Keratinocyte (primary cell): Measurements from ENCODE around the gene ROBO3. TPM values are rescaled to one million over a fixed set of nuclear protein-coding genes. Genes with fewer than 3 reads are reported as not detected.

Experiments
- DNase-seq: peaks from one replicate; pipeline ENCODE4 v3.0.0-alpha.2; 2011; ENCODE audit warnings: low read depth, missing footprints, low spot score
- FAIRE-seq: peaks from 2 replicates; lab custom pipeline; 2011; peaks lifted over from hg19 to GRCh38; lab: Jason Lieb, UNC
- H2AFZ ChIP-seq: 2 replicates; pipeline ENCODE4 v1.6.0; 2012; ENCODE audit warnings: low read length, control low read depth, inconsistent platforms; ENCODE audit not compliant: control insufficient read depth
- H3K27ac ChIP-seq: 2 replicates; pipeline ENCODE4 v1.5.1; 2011; ENCODE audit warnings: low read length; ENCODE audit not compliant: control insufficient read depth, insufficient read depth
- H3K27me3 ChIP-seq: 3 replicates; pipeline ENCODE4 v1.6.0; 2011; ENCODE audit warnings: low read length; ENCODE audit not compliant: control insufficient read depth, insufficient read depth; ENCODE audit errors: extremely low read depth
- H3K36me3 ChIP-seq, 2 experiments: 2 replicates in 1 of 2; 3 replicates in 1 of 2; pipeline ENCODE4 v1.5.1; 2011; ENCODE audit warnings: low read length in 2 of 2, mild to moderate bottlenecking in 1 of 2; ENCODE audit not compliant: control insufficient read depth in 2 of 2, insufficient read depth in 2 of 2; ENCODE audit errors: extremely low read depth in 1 of 2
- H3K4me1 ChIP-seq: 3 replicates; pipeline ENCODE4 v1.5.1; 2011; ENCODE audit warnings: low read length; ENCODE audit not compliant: control insufficient read depth, insufficient read depth; ENCODE audit errors: extremely low read depth
- H3K4me2 ChIP-seq: 3 replicates; pipeline ENCODE4 v1.6.0; 2011; ENCODE audit warnings: low read depth, low read length; ENCODE audit not compliant: control insufficient read depth, insufficient read depth; ENCODE audit errors: extremely low read depth
- H3K4me3 ChIP-seq, 3 experiments: fragments of 200-600 bp in 1 of 3; sonication (generic) in 1 of 3; 2 replicates in 2 of 3; 3 replicates in 1 of 3; pipeline ENCODE4 v1.5.1; 2011 to 2016; ENCODE audit warnings: low read length in 3 of 3, mild to moderate bottlenecking in 3 of 3, control low read depth in 2 of 3, inconsistent platforms in 1 of 3, low read depth in 1 of 3, mixed read lengths in 1 of 3, mixed run types in 1 of 3, moderate library complexity in 1 of 3; ENCODE audit not compliant: control insufficient read depth in 2 of 3, insufficient read depth in 2 of 3; ENCODE audit errors: extremely low read depth in 1 of 3
- H3K79me2 ChIP-seq: 2 replicates; pipeline ENCODE4 v1.6.0; 2012; ENCODE audit warnings: low read length; ENCODE audit not compliant: control insufficient read depth, insufficient read depth
- H3K9ac ChIP-seq: 3 replicates; pipeline ENCODE4 v1.6.0; 2011; ENCODE audit warnings: low read length; ENCODE audit not compliant: control insufficient read depth, insufficient read depth; ENCODE audit errors: extremely low read depth
- H3K9me1 ChIP-seq: 3 replicates; pipeline ENCODE4 v1.6.0; 2011; ENCODE audit warnings: low read length; ENCODE audit not compliant: control insufficient read depth, insufficient read depth; ENCODE audit errors: extremely low read depth
- H3K9me3 ChIP-seq: 2 replicates; pipeline ENCODE4 v1.5.1; 2012; ENCODE audit warnings: low read depth, low read length; ENCODE audit not compliant: control insufficient read depth
- H4K20me1 ChIP-seq: 3 replicates; pipeline ENCODE4 v1.6.0; 2011; ENCODE audit warnings: low read length; ENCODE audit not compliant: control insufficient read depth, insufficient read depth; ENCODE audit errors: extremely low read depth
- CTCF ChIP-seq, 3 experiments: IDR thresholded peaks in 1 of 3; conservative IDR thresholded peaks in 1 of 3; optimal IDR thresholded peaks in 1 of 3; 2 replicates in 2 of 3; 3 replicates in 1 of 3; pipeline versions ENCODE3 to v1.5.1; 2011; ENCODE audit warnings: low read length in 3 of 3, mild to moderate bottlenecking in 3 of 3, moderate library complexity in 2 of 3, control low read depth in 1 of 3, inconsistent platforms in 1 of 3; ENCODE audit not compliant: insufficient read depth in 2 of 3; ENCODE audit errors: extremely low read depth in 1 of 3
- EZH2 ChIP-seq: IDR thresholded peaks from one replicate; pipeline ENCODE4 v1.6.1; 2012; ENCODE audit warnings: inconsistent platforms, mild to moderate bottlenecking, low read length, moderate library complexity
- dilution Hi-C: fragments of 300-500 bp; cut with MboI; formaldehyde crosslinking; loops from one replicate; pipeline ENCODE4 v1.7.0; 2020; ENCODE audit warnings: low sequenced_read_pairs; ENCODE audit not compliant: extremely low pct_ligation_motif_present
- polyA plus RNA-seq, 5 experiments: library from polyadenylated mRNA; depleted of rRNA in 3 of 5; stranded (reverse) in 3 of 5; stranded (forward) in 1 of 5; unstranded in 1 of 5; fragments of >200 nt; gene quantifications; 1 replicate in 1 of 5; 2 replicates in 3 of 5; 3 replicates in 1 of 5; pipeline versions ENCODE4 v1.2.1 to v1.2.3, GENCODE V29; 2011 to 2012; ENCODE audit warnings: missing spikeins in 2 of 5, low read depth in 1 of 5, low replicate concordance in 1 of 5

Gene ROBO3
- polyA plus RNA-seq, 1 donor (not counting 4 experiments of a cell fraction or from before 2014, with no cell fraction given), result 13.6 TPM

- dilution Hi-C loops, result no loop called here
- Histone ChIP-seq H3K27me3 (no peaks in the 10 kb centered on the region), H3K9me3 (no peaks in the 10 kb centered on the region), H3K79me2 (no peaks in the 10 kb centered on the region), H3K4me1 (no peaks in the 10 kb centered on the region), H4K20me1 (no peaks in the 10 kb centered on the region), H3K27ac (no peak overlapping the region), H2AFZ (no peak overlapping the region), H3K4me2 (no peak overlapping the region), H3K36me3 (no peaks in the 10 kb centered on the region), H3K9me1 (no peaks in the 10 kb centered on the region), H3K4me3 (no peak overlapping the region), H3K9ac (no peak overlapping the region)
- TF ChIP-seq EZH2 (no peak), CTCF (optimal IDR thresholded peaks at IDR 0.05 in 1 of 3, IDR thresholded peaks at IDR 0.05 in 1 of 3, conservative IDR thresholded peaks at IDR 0.05 in 1 of 3; ENCODE audit: extremely low read depth in 1 of 3, insufficient read depth in 2 of 3, low read length in 3 of 3) (no peak)
- FAIRE-seq (no peak), DNase-seq (no peak)
Observed at GRCh38 chr11:124930799-124931198, 65.6 kb downstream of the ROBO3 start.

Other genes starting within 250 kb of the ROBO3 start
- 28.5 to 40.2 TPM (median 32.6 TPM) in 3 replicates for gene TBRG1, start 242.6 kb upstream of the ROBO3 start, polyA plus RNA-seq
- gene SIAE, start 191.7 kb upstream of the ROBO3 start, polyA plus RNA-seq, result 16.2 to 44.7 TPM (median 26.6 TPM) in 3 replicates
- 10.0 to 19.5 TPM (median 16.8 TPM) in 3 replicates for gene SPA17, start 191.5 kb upstream of the ROBO3 start, polyA plus RNA-seq
- 0.37 to 3.3 TPM (median 0.97 TPM) in 3 replicates for gene NRGN, start 125.5 kb upstream of the ROBO3 start, polyA plus RNA-seq
- 0.08 TPM in 1 of 3 replicates, not detected in the others for gene VSIG2, start 113.2 kb upstream of the ROBO3 start, polyA plus RNA-seq
- 0.04 TPM in 2 of 3 replicates, not detected in the other for gene ESAM, start 103.1 kb upstream of the ROBO3 start, polyA plus RNA-seq
- gene MSANTD2, start 65.0 kb upstream of the ROBO3 start, polyA plus RNA-seq, result 2.9 to 6.6 TPM (median 3.6 TPM) in 3 replicates
- gene ROBO4, start 32.4 kb downstream of the ROBO3 start, polyA plus RNA-seq, result 0.94 to 2.3 TPM (median 0.98 TPM) in 3 replicates
- not detected in 3 replicates for gene HEPN1, start 53.8 kb downstream of the ROBO3 start, polyA plus RNA-seq
- not detected in 3 replicates for gene HEPACAM, start 70.6 kb downstream of the ROBO3 start, polyA plus RNA-seq
- gene CCDC15, start 88.8 kb downstream of the ROBO3 start, polyA plus RNA-seq, result 0.77 to 2.0 TPM (median 1.4 TPM) in 3 replicates
- gene SLC37A2, start 197.9 kb downstream of the ROBO3 start, polyA plus RNA-seq, result 21.0 to 23.4 TPM (median 21.7 TPM) in 3 replicates
- 21.0 to 35.9 TPM (median 34.2 TPM) in 3 replicates for gene TMEM218, start 246.2 kb downstream of the ROBO3 start, polyA plus RNA-seq